Effector CD8-positive, alpha-beta T cell (primary cell): ENCODE data around the gene FANK1.
"Not testable (repeated sequence)": the region's sequence is repeated elsewhere in the genome, so short reads cannot be mapped to it uniquely, and the experiment has no call there.

Experiments used
- DNase-seq: peaks from one replicate; lab custom pipeline; 2025; lab: John Stamatoyannopoulos, UW

FANK1 gene

DNA sequence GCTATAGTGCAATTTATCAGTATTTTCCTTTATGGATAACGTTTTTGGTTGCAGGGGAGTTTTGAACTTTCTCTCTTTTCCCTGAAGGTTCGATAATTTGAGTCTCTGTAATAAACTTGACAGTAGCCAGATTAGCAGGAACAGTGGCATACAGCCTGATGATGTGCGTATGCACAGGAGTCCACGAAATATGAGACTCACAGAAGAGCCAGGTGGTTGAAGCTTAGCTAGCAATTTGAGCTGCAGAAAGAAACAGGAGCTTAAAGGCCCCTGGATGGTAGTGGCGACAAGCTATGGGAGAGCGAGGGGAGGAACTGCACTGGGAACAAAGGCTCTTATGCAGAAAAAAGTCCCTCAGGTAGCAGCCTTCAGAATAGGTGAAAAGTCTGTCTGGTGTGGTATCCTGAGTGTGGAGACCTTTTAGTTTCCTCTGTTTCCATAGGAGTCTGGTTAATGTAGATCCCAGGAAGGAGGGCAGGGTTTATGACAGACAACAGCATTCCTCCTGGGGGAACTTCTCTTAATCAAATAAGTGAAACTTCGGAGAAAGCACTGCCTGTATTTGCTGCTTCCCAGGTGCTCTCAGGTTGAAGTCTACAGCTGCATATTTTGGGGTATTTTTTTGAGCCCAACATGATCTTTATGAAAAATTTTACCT is 32.7 kb downstream of the FANK1 start:
- no peak for DNase-seq

DNA sequence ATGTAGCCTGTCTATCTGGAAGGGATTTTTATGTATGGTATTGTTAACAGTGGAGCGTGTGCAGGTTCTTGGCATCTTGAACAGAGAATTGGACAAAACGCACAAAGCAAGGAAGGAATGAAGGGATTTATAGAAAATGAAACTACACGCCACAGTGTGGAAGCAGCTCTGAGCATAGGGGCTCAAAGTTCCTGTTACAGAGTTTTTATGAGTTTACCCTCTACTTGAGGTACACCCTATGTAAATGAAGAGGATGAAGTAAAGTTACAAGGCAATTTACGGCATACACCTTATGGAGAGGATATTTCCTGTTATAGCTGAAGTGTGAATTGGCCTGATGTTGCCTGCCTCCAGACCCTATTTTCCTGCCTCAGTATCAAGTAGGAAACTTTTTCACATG is 33.3 kb downstream of the FANK1 start:
- no peak for DNase-seq

GRCh38 chr10:125933693-125934092 is 37.3 kb downstream of the FANK1 start:
- DNase-seq = no peak

DNA sequence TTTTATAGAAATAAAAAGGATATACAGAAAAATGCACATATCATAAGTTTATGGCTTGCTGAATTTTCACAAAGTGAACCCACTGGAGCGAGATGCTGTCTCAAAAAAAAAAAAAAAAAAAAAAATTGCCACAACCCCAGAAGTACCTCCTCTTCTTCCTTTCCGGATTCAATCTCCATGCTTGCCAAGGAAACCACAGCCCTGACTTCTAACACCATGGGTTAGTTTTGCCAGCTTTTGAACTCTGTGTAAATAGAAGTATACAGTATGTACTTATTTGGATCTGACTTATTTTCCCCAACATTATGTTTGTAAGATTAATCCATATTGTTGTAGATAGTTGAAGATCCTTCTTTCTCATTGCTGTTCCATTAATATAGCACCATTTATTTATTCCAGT is 40.0 kb downstream of the FANK1 start:
- DNase-seq = no peak

GRCh38 chr10:125940515-125940914 is 44.2 kb downstream of the FANK1 start:
- no peak for DNase-seq

DNA sequence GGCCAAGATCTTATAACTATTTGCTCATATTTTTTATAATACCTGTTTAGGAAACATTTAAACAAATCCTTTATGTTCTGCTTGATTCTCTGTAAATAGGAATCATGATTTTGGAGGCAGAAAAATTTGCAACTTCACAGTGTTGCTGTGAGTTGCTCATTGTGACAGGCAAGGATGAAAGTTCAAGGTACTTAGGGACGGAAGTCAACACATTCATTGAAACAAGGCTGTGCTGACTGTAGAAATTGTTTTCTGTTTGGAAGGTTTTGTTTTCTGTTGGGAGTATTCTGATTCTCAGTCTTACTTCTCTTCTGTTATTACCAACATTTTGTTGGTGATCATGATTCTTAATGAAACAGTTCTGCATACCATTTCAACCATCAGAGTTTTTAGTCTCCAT is 54.9 kb downstream of the FANK1 start:
- DNase-seq = no peak

DNA sequence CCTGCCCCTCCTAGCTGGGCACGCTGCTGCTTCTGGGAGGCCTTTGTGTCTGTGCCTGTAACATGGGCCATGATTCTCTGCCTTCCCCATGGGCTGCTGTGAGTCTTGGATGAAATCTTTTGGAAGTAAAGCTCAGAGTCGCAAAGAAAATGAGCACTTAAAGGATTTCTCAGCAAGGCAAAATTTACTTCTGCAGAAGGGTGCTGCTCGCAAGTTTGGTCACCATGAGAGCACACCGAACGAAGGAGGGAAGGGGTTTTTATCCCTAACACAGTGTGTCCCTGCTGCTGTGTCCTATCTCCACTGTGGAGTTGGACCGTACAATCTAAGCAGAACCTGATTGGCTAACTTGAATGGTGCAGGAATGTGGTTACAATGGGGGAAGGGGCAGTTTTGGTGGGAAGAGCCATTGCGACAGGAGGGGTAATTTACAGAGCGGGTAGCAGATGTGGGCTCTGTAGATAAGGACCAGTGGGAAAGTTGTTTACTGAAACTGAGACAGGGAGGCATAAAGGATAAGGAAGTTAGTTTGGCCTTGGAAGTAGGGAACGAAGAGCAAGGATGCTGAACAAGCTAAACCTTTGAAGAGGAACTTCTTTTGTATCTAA is 57.5 kb downstream of the FANK1 start:
- no peak for DNase-seq

- no peak for DNase-seq
Measured at GRCh38 chr10:125955766-125956165, 59.4 kb downstream of the FANK1 start.

GRCh38 chr10:125961743-125962142 is 65.4 kb downstream of the FANK1 start:
- DNase-seq = no peak

GRCh38 chr10:125962200-125962599 is 65.8 kb downstream of the FANK1 start:
- DNase-seq = no peak

DNA sequence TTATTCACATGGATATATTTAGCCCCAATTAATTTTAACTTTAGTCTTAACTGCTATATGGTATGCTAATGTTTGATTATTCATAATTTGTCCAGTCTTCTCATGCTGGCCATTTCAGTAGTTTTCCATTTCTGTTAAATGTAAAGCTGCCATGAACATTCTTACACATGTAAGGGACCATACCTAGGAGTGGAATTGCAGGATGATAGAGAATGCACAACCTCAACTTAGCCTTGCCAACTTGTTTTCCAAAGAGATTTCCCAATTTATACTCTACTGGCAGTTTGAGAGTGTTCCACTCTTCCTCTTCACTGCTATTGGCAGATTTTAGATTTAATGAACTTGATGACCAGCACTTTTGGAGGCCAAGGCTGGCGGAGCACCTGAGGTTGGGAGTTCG is 68.2 kb downstream of the FANK1 start:
- no peak for DNase-seq

DNA sequence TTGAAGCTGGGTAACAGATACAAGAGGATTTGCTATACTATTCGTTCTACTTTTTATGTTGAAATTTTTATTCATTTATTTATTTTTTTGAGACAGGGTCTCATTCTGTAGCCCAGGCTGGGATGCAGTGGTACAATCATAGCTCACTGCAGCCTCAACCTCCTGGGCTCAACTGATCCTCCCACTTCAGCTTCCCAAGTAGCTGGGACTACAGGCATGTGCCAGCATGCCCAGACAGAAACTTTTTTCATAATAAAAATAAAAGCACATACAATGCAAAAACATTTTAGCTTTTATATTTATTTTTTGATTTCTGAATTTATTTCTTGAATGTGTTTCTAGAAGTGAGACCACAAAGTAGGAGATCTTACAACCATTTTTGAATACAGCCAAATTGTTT is 71.2 kb downstream of the FANK1 start:
- DNase-seq = no peak

DNA sequence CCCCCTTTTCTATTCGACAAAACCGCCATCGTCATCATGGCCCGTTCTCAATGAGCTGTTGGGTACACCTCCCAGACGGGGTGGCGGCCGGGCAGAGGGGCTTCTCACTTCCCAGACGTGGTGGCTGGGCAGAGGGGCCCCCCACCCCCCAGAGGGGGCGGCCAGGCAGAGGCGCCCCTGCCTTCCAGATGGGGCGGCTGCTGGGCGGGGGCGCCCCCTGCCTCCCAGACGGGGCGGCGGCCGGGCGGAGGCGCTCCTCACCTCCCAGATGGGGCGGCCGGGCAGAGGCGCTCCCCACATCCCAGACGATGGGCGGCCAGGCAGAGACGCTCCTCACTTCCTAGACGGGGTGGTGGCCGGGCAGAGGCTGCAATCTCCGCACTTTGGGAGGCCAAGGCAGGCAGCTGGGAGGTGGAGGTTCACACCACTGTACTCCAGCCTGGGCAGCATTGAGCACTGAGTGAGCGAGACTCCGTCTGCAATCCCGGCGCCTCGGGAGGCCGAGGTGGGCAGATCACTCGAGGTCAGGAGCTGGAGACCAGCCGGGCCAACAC is 73.8 kb downstream of the FANK1 start:
- DNase-seq = not testable (repeated sequence)

GRCh38 chr10:125976960-125977605 is 80.7 kb downstream of the FANK1 start:
- no peak for DNase-seq

DNA sequence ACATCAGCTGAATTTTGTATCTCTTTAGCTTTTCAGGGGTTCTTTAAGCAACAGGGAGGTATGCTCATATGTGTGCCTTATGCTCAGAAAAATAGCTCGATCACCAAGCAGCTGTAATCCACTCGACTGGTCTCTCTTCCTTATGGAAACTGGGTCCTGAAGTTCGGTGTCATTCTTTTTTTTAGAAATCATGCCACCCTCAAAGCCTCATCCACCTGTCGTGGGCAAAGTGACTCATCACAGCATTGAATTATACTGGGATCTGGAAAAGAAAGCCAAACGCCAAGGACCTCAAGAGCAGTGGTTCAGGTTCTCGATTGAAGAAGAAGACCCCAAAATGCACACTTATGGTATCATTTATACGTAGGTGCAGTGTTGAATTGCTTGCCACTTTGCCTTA is 83.6 kb downstream of the FANK1 start:
- no peak for DNase-seq

DNA sequence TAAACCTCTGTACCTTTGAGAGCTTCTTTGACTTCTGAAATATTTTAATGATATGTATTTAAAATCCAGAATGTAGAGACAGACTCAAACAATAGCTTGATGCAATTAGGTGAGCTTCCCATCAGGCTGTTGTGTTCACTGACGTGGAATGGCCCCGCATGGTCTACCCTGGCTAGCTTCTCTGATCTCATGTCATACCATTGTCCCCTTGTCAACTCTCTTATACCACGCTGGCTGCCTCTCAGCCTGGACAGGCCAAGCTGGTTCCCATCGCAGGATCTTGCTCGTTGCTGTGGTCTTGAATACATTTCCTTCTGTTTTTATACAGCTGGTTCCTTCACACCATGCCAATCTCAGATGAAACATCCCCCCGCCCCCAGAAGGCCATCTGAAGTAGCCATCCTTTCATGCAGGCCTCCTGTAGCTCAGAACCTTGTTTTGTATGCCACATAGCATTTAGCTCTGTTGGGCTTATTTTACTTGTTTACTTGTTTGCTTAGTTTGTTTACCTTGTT is 84.2 kb downstream of the FANK1 start:
- no peak for DNase-seq

- DNase-seq = no peak
Measured at GRCh38 chr10:125982260-125982948, 86.0 kb downstream of the FANK1 start.

GRCh38 chr10:125983161-125983560 is 86.8 kb downstream of the FANK1 start:
- no peak for DNase-seq

DNA sequence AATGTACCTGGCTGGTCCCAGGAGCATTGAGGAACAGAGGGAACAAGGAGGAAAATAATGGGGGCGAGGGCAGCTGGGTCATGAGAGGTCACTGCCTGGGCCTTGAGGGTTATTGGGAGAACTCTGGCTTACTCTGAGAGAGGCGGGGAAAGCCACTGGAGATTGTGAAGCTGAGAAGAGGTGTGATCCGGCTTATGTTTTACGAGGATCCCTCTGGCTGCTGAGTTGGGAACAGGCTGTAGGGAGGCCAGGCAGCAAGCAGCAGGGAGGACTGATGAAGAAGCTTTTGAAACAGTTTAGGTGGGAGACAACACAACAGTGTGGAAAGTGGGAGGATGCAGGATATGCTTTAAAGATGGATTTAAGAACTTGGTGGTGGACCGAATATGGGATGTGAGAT is 87.3 kb downstream of the FANK1 start:
- DNase-seq = no peak

DNA sequence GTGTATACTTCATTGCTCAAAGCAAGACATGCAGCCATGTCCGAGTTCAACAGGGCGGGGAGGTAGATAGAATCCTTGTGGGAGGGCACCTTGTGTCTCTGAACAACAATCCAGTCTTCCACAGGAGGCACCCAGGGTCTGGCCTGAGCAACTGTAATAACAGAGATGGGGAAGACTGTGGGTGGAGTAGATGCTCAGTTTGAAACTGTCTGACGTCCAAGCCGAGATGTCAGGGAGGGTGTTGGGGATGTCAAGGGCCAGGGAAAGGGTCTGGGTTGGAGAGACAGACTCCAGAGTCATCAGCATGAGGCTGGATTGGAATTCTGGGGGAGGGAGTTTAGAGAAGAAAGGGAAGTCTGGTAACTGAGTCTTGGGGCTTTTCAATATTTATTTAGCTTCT is 88.0 kb downstream of the FANK1 start:
- DNase-seq = no peak

- no peak for DNase-seq
Measured at GRCh38 chr10:125984865-125985495, 88.6 kb downstream of the FANK1 start.
